ENCODE data around the gene TYW1.
"Not testable (repeated sequence)": the region's sequence is repeated elsewhere in the genome, so short reads cannot be mapped to it uniquely, and the experiment has no call there.

Gene TYW1

DNA sequence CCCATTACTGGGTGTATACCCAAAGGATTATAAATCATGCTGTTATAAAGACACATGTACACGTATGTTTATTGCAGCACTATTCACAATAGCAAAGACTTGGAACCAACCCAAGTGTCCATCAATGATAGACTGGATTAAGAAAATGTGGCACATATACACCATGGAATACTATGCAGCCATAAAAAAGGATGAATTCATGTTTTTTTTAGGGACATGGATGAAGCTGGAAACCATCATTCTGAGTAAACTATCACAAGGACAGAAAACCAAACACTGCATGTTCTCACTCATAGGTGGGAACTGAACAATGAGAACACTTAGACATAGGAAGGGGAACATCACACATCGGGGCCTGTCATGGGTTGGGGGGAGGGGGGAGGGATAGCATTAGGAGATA is 94.4 kb downstream of the TYW1 start:
- H3K4me3 ChIP-seq (ENCODE audit: low read depth, low read length): not testable (repeated sequence)

DNA sequence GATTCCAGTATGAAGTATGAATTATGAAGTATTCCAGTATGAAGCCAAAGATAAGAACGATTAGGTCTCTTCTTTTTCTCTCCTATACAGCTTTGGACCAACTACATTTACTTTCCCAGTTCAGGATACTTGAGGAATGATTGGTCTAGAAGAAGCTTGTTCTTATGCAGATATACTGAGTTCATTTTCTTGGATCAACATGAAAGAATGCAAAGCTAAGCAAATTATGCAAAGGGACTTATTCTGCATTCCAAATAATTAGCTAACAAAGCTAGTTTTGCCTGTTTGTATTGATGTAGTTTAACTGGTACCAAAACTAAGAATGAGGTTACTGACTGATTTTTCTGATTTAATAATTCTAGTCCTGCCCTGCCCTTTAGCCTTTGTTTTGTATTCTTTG is 101.4 kb downstream of the TYW1 start:
- not testable (repeated sequence) for H3K4me3 ChIP-seq (ENCODE audit: low read depth, low read length)

DNA sequence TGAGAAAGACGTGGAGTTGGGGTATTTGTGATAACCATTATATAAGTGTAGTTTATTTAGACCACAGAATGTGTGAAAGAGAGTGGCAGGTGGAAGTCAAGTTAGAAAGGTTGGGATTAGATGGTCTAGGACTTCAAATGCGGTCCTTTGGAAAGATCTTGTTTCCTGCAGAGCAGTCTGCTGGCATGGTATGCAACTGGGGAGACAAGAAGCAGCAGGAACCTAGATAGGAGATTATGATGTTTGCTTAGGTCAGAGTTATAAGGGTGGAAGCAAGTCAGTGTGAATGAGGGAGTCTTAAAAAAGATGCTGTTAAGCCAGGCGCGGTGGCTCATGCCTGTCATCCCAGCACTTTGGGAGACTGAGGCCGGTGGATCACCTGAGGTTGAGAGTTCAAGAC is 102.8 kb downstream of the TYW1 start:
- H3K4me3 ChIP-seq (ENCODE audit: low read depth, low read length): not testable (repeated sequence)

DNA sequence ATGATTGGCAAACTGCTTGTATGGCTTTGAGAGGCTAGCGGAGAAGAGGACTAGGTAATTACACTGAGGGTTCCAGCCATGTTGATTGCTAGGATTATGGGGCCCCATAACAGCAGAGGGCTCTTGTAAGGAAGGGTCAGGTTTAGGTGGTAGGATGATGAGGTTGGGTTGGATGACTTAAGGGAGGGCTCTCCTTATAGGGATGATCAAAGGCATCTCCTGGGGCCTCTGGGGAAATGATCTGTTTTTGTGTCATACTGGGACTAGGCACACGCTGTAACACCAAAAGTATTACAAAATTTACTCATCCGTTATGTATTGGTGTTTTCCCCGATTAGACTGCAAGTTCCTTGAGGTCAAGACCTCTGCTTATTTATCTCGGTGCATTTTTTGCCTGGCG is 103.4 kb downstream of the TYW1 start:
- not testable (repeated sequence) for H3K4me3 ChIP-seq (ENCODE audit: low read depth, low read length)

DNA sequence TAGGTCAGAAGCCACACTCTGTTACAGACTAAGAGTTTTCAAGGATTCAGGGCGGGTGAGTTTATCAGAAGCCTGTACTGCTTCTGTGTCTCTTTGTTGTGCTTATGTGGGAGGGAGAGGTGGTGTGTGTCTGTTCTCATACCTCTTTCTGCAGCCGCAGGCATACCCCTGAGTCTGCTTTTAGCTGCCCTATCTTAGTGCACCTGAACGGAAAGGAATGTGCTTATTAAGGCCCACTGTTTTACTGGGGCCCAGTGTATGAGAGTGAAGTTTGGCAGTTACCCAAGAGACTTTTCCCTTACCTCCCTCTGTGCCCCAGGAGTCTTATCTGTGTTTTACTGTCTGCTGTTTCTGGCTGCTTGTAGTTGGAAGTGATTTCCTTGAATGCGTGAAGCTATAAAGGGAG is 104.3 kb downstream of the TYW1 start:
- H3K4me3 ChIP-seq (ENCODE audit: low read depth, low read length): no peak overlapping the region
- TF ChIP-seq, protein P1, sequence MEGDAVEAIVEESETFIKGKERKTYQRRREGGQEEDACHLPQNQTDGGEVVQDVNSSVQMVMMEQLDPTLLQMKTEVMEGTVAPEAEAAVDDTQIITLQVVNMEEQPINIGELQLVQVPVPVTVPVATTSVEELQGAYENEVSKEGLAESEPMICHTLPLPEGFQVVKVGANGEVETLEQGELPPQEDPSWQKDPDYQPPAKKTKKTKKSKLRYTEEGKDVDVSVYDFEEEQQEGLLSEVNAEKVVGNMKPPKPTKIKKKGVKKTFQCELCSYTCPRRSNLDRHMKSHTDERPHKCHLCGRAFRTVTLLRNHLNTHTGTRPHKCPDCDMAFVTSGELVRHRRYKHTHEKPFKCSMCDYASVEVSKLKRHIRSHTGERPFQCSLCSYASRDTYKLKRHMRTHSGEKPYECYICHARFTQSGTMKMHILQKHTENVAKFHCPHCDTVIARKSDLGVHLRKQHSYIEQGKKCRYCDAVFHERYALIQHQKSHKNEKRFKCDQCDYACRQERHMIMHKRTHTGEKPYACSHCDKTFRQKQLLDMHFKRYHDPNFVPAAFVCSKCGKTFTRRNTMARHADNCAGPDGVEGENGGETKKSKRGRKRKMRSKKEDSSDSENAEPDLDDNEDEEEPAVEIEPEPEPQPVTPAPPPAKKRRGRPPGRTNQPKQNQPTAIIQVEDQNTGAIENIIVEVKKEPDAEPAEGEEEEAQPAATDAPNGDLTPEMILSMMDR (IDR thresholded peaks at IDR 0.05; ENCODE audit: borderline replicate concordance, insufficient read depth, low read depth, low read length): no peak

DNA sequence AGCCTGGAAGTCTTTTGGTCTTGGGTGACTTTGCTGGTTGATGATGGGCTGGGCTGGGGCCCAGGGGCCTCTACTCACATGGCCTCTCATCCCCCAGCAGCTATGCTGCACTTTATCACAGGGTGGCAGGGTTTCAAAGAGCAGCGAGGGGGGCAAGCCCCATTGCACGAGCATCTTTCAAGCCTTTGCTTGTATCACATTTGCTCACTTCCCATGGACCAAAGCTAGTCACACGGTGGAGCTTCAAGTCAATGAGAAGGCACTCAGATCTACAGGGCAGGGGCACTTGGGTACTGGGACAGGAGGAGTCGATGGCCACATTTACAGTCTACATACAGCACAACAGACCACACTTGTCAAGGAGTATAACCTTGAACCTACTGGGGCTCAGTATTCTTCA is 108.3 kb downstream of the TYW1 start:
- not testable (repeated sequence) for H3K4me3 ChIP-seq (ENCODE audit: low read depth, low read length)

DNA sequence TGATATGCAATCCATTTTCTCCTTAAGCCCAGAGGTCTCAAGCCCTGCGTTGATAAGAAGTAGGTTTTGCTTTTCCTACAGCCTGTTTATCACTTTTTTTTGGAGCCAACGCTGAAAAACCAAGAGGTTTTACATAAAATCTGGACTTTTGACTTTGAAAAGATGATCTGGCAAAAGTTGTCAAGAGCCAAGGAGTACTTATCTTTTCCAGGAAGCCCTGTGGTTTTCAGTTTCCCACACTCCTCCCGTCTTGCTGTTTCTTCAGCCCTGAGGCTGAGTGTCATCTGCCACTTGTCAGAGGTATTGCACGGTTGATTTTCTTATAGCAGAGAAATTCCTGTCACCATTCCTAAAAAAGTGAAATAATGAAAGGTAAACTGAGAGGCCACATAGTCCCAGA is 108.7 kb downstream of the TYW1 start:
- H3K4me3 ChIP-seq (ENCODE audit: low read depth, low read length): no peak overlapping the region

DNA sequence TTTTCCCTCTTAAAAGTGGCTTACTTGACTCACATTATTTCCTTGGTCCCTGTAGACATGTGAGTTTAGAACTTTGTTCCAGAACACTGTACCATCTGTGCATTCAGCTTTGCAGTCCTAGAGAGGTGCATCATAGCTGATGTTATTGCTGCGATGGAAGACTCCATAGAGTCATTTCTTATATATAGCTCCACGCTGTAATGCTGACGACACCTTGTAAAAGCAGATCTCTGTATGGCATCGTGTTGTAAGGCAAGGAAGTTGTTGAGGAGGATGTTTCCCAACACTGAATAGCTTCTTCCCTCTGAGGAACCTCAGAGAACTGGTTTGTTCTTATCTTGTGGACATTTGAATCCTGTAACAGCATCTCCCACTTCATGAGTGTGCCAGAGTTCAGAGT is 109.6 kb downstream of the TYW1 start:
- H3K4me3 ChIP-seq (ENCODE audit: low read depth, low read length): not testable (repeated sequence)

More for the DNA sequence above, 108.7 kb downstream of the TYW1 start:
- TF ChIP-seq, protein P1 (IDR thresholded peaks at IDR 0.05; ENCODE audit: borderline replicate concordance, insufficient read depth, low read depth, low read length): no peak

DNA sequence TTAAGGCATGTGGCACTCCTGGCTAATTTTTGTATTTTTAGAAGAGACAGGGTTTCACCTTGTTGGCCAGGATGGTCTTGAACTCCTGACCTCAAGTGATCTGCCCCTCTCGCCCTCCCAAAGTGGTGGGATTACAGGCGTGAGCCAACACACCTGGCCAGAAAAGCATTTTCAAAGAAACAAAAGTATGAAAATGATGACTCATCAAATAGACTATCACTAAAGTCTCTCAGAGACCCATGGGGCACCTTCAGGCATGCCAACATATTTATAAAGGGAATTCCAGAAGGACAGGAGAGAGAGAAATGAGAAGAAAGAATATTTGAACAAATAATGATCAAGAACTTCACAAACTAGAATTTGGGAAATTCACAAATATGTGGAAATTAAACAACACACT is 114.7 kb downstream of the TYW1 start:
- not testable (repeated sequence) for H3K4me3 ChIP-seq (ENCODE audit: low read depth, low read length)

DNA sequence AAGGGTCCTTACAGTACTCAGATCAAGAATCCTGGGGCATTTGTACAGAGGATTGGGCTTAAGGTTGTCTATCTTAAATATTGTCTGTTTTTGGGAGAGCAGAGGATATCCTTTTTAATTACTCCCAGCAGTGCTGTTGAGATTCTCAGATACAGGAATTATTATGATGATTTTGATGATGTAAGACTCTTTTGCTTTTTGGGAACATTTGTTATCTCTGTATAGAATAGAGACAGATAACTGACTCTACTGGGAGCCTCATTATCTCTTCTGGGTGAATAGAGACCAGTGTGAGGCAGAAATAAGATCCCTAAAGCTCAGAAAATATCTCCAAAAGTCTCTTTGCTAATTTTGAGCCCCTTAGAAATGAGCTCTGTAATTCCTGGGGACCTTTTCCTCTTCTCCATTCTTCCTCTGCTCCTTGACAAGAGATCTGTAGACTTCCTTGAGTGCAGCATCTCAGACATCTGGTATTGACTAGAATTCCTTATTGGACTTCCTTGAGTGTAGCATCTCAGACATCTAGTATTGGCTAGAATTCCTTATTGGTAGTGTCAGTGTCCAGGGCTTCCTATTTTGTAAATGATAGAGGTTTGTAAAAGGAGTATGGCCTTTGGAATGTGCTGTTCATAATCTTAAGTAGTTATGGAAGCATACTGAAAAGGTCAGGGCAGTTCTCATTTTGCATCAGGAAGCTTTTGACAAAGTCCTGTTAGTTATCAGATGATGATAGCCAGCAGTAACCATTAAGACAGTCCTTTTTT is 118.0 kb downstream of the TYW1 start:
- H3K4me3 ChIP-seq (ENCODE audit: low read depth, low read length): not testable (repeated sequence)

DNA sequence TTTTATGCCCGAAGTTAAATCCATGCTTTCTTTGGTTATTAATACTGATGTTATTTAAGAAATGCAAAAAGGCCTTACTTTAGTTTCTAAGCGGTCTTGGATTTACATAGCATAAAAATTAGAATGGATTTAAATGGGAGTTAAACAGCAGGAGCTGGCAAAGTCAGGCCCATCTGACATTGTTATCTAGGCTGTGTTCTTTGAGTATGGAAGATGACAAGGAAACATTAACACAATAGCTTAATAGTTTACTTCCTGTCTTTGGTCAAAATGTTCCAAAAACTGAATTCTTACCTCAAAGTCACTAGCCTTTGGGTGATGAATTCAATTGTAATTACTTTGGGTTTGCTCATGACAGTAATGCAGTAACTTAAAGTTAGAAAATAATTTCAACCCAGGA is 123.9 kb downstream of the TYW1 start:
- not testable (repeated sequence) for H3K4me3 ChIP-seq (ENCODE audit: low read depth, low read length)

DNA sequence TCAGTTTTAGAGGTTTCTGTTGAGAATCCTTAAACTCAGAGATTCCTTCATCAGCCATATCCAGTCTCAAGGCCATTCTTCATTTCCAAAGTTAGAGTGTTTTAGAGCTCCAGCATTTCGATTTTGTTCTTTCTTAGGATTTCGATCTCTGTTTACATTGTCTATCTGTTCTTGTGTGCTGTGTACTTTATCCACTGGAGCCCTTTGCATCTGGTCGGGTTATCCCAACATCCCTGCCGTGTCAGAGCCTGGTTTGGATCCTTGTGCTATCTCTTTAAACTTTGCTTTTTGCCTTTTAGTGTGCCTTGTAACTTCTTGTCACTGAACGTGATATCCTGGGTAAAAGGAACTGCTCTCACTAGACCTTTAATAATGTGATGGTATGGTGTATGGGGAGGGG is 131.6 kb downstream of the TYW1 start:
- not testable (repeated sequence) for H3K4me3 ChIP-seq (ENCODE audit: low read depth, low read length)

DNA sequence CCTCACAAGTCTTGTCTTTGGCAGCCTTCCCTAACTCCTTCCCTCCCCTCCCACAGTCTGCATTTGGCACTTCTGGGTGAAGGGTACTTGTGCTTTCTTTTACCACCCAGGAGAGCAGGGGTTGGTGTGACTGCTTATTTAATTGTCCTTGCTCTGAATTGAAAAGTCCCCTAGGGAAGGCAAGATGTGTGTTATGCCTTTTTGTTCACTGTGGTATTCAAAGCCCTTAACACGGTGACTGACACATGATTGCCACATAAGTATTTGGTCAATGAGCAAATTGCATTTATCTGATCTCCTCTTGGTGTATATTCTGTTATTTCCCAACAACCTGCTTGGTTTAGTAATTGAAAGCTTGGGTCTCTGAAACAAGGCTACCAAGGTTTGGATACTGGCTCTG is 134.1 kb downstream of the TYW1 start:
- H3K4me3 ChIP-seq (ENCODE audit: low read depth, low read length): not testable (repeated sequence)

DNA sequence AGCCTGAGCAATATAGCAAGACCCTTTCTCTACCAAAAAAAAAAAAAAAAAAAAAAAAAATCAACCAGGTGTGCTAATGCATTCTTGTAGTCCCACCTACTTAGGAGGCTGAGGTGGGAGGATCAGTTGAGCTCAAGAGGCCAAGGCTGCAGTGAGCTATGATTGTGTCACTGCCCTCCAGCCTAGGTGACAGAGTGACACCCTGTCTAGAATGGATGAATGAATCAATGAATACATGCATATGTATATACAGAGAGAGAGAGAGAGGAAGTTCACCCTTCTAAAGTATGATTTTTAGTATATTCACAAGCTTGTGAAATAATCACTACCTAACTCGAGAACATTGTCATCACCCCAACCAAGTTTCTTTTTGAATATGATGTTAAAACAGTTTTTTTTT is 138.3 kb downstream of the TYW1 start:
- H3K4me3 ChIP-seq (ENCODE audit: low read depth, low read length): not testable (repeated sequence)

DNA sequence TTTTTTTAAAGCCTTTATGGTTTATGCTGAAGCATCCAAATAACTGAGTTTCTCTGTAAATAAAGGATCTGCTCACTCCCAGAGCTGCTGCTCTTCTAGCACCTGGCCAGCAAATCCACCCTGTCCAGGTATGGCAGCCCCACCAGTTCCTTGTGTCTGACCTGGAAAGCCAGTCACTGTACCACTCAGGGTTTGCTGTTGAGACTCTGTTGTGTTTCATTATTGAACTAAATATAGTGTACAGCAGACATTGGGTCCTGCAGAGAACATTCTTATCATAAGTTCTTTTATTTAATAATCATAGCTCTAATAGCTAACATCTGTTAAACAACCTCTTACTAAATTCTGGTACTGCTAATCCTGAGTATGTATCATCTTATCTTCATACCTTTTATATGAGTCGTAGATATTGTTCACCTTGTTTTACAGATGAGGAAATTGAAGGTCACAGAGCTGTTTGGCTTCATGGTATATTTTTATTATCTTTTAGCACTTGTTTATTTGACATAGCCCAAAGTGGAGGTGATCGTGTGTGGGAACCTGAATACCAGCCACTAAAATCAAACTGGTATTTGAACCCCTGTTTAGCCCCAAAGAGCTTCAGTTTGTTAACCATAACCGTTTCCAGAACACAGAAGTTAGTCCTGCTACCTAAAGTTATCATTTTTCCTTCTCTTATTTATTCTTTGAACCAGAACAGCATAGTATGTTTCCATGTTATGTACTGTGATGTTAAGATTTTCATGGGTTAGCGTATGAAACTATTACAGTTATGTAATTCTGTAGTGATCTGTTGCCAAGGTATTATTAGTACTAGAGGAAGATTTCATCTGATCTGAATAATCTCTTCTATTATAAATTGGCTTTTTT is 139.2 kb downstream of the TYW1 start:
- not testable (repeated sequence) for H3K4me3 ChIP-seq (ENCODE audit: low read depth, low read length)

DNA sequence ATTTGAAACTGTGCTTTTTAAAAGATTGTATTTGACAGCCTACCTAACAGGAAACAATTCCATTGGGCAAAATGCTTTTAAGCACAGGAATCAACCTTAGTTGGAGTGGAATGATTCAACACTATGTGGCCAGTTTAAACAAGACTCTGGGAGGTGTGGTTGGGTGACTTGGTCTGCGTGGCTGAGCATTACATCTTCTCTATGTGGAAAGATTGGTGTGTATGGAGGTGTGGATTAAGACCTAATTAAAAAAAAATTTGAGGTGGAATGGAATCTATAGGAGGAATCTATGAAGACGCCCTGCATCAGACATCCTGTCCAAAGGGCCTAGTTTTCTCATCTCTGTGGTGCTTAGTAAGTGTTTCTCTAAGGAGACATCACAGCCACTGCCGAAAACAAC is 140.9 kb downstream of the TYW1 start:
- not testable (repeated sequence) for H3K4me3 ChIP-seq (ENCODE audit: low read depth, low read length)

DNA sequence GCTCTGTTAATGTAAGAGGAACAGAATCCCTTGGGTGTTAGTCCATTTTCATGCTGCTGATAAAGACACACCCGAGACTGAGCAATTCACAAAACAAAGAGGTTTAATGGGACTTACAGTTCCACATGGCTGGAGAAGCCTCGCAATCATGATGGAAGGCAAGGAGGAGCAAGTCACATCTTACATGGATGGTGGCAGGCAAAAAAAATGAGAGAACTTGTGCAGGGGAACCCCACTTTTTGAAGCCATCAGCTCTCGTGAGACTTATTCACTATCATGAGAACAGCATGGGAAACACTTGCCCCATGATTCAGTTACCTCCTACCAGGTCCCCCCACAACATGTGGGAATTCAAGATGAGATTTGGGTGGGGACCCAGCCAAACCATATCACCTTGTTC is 143.2 kb downstream of the TYW1 start:
- not testable (repeated sequence) for H3K4me3 ChIP-seq (ENCODE audit: low read depth, low read length)

DNA sequence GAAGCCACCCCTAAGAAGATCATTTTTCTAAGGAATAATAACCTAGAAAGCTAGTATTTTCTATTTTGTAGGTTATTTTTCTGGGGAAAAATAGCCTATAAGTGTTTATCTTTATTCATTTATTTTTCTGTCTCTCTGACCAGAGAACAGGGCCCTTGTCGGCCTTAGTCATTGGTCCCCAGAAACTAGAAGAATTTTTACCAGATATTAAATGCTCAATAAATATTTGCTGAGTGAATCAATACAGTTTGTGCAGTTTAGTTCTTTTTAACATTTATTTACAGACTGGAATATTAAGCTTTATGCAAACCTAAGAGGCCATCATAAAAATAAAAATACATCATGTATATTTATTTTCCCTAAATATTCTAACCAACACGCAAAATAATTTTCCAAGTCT is 144.4 kb downstream of the TYW1 start:
- H3K4me3 ChIP-seq (ENCODE audit: low read depth, low read length): not testable (repeated sequence)
